Measurements from ENCODE around the gene USF2.
A peak's percentile ranks its signal among the peaks of the same experiment; 100 is the strongest.

Gene USF2

DNA sequence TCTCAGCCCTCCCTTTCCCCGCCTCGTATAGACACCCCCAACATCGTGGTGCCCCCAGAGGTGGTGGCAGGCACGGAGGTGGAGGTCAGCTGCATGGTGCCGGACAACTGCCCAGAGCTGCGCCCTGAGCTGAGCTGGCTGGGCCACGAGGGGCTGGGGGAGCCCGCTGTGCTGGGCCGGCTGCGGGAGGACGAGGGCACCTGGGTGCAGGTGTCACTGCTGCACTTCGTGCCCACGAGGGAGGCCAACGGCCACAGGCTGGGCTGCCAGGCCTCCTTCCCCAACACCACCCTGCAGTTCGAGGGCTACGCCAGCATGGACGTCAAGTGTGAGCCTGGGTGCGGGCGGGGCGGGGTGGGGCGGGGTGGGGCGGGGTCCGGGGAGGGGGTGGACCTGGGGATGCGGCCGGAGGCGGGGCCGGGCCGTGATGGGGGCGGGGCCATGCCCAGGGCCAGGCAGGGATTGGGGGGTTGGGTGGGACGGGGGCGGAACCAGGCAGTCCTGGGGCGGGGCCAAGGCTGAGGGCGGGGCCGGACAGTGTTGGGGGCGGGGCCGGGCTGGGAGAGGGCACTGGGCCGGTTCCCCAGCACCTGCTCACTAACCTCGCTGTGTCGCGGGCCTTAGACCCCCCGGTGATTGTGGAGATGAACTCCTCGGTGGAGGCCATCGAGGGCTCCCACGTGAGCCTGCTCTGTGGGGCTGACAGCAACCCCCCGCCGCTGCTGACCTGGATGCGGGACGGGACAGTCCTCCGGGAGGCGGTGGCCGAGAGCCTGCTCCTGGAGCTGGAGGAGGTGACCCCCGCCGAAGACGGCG is 31.0 kb downstream of the USF2 start:
- TF ChIP-seq ZNF785 (tag by site-specific recombination; IDR thresholded peaks at IDR 0.05) = no peak
- TF ChIP-seq KLF9 (tag by site-specific recombination; IDR thresholded peaks at IDR 0.05; ENCODE audit: low read depth) = 0 out of 2 replicates have a peak, but pooled peaks have one; percentile 14
- TF ChIP-seq GLIS1 (tag by site-specific recombination; IDR thresholded peaks at IDR 0.05) = 0 out of 2 replicates have a peak, but pooled peaks have one; percentile 6
- Histone ChIP-seq H3K4me1 (ENCODE audit: control insufficient read depth, insufficient read depth, low read length) (no peaks in the 10 kb centered on the region), H3K36me3 (ENCODE audit: control insufficient read depth in 2 of 2, insufficient read depth in 1 of 2, low read length in 2 of 2) (no peaks in the 10 kb centered on the region; a peak in 1 of 3 replicates), H3K27ac (ENCODE audit: extremely low read depth, low read depth, low read length) (no peak overlapping the region), H3K4me3 (ENCODE audit: low read depth, low read length) (no peak overlapping the region), H3K9me3 (ENCODE audit: control insufficient read depth, insufficient read depth, low read depth, low read length) (no peaks in the 10 kb centered on the region)
- ChIA-PET POLR2A (no interaction called here), CTCF (interaction anchor here (1.0 kb wide), 1 partner anchor 196 kb away, joined by 3 read pairs; no protein-coding TSS in a partner anchor)

DNA sequence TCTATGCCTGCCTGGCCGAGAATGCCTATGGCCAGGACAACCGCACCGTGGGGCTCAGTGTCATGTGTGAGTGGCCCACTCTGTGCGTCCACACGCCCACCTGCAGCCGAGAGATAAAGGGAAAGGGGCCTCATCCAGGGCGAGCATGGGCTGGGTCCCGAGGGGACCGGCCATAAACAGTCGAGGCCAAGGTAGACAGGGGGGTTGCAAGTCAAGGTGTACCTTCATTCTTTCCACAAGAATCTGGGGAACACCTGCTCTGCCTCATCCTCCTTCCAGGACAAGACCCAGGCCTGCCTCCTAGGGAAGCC is 31.5 kb downstream of the USF2 start:
- TF ChIP-seq GLIS2 (tag by site-specific recombination; IDR thresholded peaks at IDR 0.05) (peak; percentile 36; the same call in 1 of the 2 replicates), ZNF324 (tag by site-specific recombination; IDR thresholded peaks at IDR 0.05) (no peak)
- no peaks in the 10 kb centered on the region; a peak in 1 of 3 replicates for H3K36me3 ChIP-seq (ENCODE audit: control insufficient read depth in 2 of 2, insufficient read depth in 1 of 2, low read length in 2 of 2)
- no peak overlapping the region for H3K27ac ChIP-seq (ENCODE audit: extremely low read depth, low read depth, low read length)
- POLR2A ChIA-PET = no interaction called here
- CTCF ChIA-PET = interaction anchor here (1.0 kb wide), 1 partner anchor 195 kb away, joined by 3 read pairs; no protein-coding TSS in a partner anchor
- no peaks in the 10 kb centered on the region for H3K9me3 ChIP-seq (ENCODE audit: control insufficient read depth, insufficient read depth, low read depth, low read length)
- no peak overlapping the region for H3K4me3 ChIP-seq (ENCODE audit: low read depth, low read length)
- no peaks in the 10 kb centered on the region for H3K4me1 ChIP-seq (ENCODE audit: control insufficient read depth, insufficient read depth, low read length)

GRCh38 chr19:35301961-35302360 is 33.2 kb downstream of the USF2 start:
- Histone ChIP-seq H3K27ac (ENCODE audit: extremely low read depth, low read depth, low read length) (no peak overlapping the region), H3K9me3 (ENCODE audit: control insufficient read depth, insufficient read depth, low read depth, low read length) (no peaks in the 10 kb centered on the region), H3K4me3 (ENCODE audit: low read depth, low read length) (no peak overlapping the region), H3K36me3 (ENCODE audit: control insufficient read depth in 2 of 2, insufficient read depth in 1 of 2, low read length in 2 of 2) (no peaks in the 10 kb centered on the region; a peak in 1 of 3 replicates), H3K4me1 (ENCODE audit: control insufficient read depth, insufficient read depth, low read length) (no peaks in the 10 kb centered on the region)
- CTCF ChIA-PET = interaction anchor here (0.6 to 1.7 kb wide), 3 partner anchors 16 to 392 kb away, joined by 3 to 4 read pairs (median 4); no protein-coding TSS in a partner anchor
- TF ChIP-seq ZNF302 (tag by site-specific recombination; IDR thresholded peaks at IDR 0.05; ENCODE audit: low read depth) (no peak), SALL2 (tag by site-specific recombination; IDR thresholded peaks at IDR 0.05; ENCODE audit: borderline replicate concordance) (no peak), ZNF398 (tag by site-specific recombination; IDR thresholded peaks at IDR 0.05) (no peak), ZNF707 (tag by site-specific recombination; IDR thresholded peaks at IDR 0.05) (no peak), BCL11B (tag by site-specific recombination; IDR thresholded peaks at IDR 0.05; ENCODE audit: low read depth) (no peak), ZNF664 (tag by site-specific recombination; IDR thresholded peaks at IDR 0.05) (no peak), ZNF280C (tag by site-specific recombination; IDR thresholded peaks at IDR 0.05) (no peak), ZNF133 (tag by site-specific recombination; IDR thresholded peaks at IDR 0.05) (no peak), ZNF10 (tag by site-specific recombination; IDR thresholded peaks at IDR 0.05) (no peak), ZEB2 (tag by site-specific recombination; IDR thresholded peaks at IDR 0.05) (no peak), ZSCAN23 (tag by site-specific recombination; IDR thresholded peaks at IDR 0.05) (no peak)
- TF ChIP-seq, protein P1, sequence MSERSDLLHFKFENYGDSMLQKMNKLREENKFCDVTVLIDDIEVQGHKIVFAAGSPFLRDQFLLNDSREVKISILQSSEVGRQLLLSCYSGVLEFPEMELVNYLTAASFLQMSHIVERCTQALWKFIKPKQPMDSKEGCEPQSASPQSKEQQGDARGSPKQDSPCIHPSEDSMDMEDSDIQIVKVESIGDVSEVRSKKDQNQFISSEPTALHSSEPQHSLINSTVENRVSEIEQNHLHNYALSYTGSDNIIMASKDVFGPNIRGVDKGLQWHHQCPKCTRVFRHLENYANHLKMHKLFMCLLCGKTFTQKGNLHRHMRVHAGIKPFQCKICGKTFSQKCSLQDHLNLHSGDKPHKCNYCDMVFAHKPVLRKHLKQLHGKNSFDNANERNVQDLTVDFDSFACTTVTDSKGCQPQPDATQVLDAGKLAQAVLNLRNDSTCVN (tag by site-specific recombination; optimal IDR thresholded peaks at IDR 0.05) = no peak
- POLR2A ChIA-PET = interaction anchor here (0.6 to 0.7 kb wide), 2 partner anchors 11 to 806 kb away, joined by 6 to 7 read pairs; no protein-coding TSS in a partner anchor

Data from HEK293 (cell line).